Activated gamma-delta T cell (primary cell): ENCODE results near the gene KCNJ2.

Experiments
- DNase-seq: peaks from one replicate; lab custom pipeline; 2025; lab: John Stamatoyannopoulos, UW

The KCNJ2 gene

DNA sequence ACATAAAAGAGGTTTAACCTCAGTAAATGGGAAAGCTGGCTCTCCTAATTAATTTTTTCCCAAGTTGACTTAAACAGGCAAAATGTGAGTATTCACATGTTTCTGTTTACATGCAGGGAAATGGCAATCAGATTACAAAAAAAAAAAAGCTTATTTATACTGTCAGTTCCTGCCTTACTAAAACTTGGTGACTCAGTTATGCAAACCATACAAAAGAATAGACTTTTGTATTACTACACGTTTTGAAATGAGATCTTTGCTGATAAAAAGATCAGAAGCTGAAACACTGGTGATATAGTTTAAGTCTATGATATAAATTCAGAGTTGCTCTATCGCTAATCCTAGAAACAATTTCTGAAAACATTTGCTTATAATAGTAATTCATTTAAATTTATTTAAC is 9.4 kb upstream of the KCNJ2 start:
- no peak for DNase-seq

DNA sequence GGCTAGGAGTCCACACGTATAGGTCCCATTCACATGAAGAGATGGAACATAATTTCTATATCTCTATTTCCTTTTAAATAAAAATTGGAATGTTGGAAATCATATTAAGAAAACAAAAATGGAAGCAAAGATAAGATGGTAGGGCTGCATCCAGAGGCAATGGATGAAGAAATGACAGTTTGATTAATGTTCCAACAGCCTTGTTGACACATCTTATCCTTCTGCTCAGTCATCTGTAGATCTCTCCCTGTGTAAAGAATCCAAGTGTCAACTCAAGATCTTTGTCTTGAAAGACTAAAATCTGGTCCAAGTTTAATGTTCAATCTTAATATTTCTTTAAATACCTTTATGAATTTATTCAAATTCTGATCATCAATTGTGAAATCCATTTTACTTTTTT is 7.8 kb upstream of the KCNJ2 start:
- DNase-seq: no peak

DNA sequence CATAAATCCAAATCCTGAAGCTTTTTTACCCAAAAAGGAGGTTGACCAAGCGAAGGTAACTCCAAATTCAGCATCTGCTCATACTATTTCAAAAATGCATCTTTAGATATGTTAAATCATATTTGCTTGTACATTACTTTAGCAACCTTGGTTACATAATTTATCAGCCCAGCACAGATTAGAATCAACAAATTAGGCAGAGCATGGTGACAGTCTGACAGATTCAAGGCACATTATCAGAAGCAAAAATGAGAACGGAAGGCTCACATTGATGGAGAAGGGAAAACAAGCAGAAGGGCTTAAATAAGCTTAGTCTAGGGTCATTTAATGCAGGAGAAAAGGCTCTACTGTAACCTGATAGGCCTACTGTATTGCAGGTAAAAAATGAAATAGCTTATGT is 3.9 kb upstream of the KCNJ2 start:
- DNase-seq: no peak

- DNase-seq: no peak
These were observed 2.7 kb upstream of the KCNJ2 start for GRCh38 chr17:70166615-70167014.

DNA sequence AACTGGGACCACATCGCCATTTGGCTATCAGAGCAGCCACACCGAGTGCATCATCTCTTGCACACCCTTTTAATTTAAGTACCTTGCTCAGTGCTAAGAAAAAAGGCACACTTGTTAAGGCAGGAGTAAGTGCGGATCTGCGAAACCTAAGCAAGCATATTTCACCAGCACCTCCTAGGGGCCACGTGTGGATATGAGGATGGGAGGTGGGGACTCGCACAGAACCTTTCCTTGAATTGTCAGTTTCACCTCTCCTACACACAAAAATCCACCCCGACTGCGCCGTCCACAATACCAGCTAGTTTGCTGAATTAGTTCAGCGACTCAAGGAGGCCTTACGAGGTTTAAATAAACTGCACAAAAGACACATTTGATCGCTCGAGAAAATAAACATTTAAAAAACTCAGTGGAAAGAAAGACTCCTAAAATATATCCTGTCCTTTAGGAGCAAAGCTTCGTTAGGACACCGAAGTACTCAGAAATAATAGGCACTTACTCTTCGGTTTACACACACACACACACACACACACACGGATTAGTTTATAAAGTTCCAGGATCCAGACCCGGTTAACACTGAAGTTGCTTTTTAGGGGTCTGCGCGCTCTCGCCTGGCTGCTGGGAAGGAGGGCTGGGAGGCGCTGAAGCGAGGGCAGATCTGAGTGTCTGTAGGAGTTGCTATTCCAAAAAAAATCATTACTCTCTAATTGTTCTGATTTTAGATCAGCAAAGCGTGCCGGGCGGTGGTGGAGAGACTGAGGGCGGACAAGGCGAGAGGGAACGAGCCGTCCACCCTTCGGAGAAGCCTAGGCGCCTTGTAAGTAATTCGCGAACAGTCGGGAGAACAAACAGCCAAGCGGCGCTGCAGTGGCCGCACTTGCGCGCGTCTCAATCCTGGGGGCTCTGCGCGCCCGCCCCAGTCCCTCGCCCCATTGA is 1.0 kb upstream of the KCNJ2 start:
- DNase-seq: no peak

DNA sequence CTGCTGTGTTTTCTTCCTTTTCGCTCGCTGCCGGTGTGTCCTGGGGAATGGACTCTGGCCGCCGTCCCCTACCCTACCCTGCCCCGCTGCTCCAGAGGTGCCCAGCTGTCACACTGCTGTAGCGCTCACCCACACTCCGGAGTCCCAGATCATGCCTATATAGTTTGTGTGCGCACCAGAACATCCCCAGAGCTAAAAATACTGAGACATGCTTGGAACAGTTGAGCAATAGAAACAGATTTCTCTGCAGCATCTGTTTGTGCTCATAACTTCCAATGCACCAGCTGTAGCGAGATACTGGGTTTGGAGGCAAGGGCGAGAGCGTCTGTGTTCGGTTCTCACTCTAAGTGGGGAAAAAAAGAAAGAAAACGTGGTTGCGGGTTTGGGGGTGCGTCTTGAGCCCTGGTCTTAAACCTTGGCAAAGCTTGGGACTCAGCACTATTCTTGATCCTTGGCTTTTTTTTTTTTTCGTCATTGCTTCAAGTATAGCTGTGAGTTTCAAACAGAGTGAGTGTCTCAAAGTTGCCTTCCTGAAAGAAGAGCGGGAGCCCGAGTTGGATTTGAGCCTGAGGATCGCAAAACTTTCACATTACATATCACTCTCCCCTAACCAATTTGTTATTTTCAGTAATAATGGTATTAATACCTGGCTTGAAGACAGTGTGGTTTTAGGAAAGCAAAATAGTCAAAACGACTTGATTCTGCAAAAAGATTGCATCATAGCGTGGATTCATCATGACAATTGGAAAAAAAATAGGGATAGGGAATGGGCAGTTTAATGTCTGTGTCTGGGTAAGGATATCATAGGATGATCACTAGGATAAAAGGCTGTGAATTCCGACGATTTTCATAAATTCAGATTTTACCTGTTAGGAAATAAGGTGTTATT is 621 bp downstream of the KCNJ2 start:
- DNase-seq: no peak

- DNase-seq: no peak
These were observed 1.8 kb downstream of the KCNJ2 start for GRCh38 chr17:70171159-70171558.

GRCh38 chr17:70172449-70172848 is 3.1 kb downstream of the KCNJ2 start:
- no peak for DNase-seq

DNA sequence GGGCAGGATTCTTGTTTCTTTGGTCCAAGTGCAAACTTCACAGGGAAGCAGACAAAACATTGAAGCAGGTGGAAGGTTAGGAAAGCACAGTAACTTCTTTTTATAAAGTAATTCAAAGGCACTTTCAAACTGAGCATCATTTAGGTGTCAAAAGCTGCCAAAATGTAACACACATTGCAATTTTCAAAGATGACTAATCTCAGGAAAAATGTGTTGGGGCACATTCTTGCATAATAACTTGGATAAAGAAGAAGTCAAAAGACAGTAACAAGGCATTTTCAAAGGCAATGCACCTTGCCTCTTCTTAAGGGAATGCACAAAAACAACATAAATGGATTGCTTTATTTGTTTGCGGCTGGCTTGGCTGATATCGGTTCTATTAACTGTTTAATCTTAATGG is 3.6 kb downstream of the KCNJ2 start:
- DNase-seq: no peak

GRCh38 chr17:70173681-70174080 is 4.3 kb downstream of the KCNJ2 start:
- no peak for DNase-seq

DNA sequence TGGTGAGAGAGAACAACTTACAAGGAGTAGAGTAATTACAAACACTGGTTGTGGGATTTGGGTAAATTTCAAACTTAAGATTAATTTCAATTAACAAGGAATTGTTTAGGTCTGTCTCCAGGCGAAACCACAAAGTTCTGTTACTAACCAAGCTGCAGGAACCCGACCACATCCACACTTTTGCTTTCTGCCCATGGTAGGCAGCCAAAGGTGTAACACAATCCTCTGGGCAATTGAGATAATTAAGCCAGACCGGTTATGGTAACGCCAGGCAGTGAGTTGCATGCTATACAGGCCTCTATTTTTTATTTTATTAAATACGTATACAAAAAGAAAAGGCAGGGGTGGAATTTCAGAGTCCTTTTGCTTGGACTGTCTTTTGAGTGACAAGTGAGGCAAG is 12.0 kb downstream of the KCNJ2 start:
- DNase-seq: no peak

DNA sequence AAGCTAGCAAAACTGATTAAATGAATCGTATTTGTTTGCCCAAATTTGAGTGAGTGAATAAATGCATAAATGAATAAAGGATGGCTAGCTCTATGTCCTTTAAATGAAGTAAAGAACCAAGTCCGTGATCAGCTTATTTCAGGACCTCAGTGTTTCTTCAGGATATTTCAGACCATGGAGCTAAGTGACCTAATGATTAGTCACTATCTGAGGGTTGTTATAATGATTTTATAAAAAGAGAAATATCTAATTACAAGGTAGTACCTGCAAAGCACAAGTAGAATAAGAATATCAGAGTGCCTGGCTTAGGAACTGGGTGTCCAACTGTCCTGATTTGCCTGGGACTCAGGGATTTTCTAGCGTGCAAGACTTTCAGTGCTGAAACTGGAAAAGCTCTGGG is 12.5 kb downstream of the KCNJ2 start:
- DNase-seq: no peak

GRCh38 chr17:70183508-70183907 is 14.2 kb downstream of the KCNJ2 start:
- no peak for DNase-seq

DNA sequence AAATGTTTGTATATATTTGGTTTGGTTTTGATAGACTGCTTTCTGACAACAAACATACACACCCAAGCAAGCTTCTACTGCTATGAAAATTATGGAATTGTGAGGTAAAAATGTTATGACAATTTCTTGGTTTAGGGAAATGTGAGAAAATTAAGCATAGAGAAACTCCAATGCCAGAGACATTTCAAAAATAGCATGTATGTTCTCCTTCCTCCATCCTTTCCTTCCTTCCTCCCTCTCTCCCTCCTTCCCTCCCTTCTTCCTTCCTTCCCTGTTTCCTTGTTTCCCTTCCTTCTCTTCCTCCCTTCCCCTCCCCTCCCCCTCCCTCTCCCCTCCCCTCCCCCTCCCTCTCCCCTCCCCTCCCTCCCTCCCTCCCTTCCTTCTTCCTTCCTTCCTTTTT is 14.9 kb downstream of the KCNJ2 start:
- DNase-seq: no peak

DNA sequence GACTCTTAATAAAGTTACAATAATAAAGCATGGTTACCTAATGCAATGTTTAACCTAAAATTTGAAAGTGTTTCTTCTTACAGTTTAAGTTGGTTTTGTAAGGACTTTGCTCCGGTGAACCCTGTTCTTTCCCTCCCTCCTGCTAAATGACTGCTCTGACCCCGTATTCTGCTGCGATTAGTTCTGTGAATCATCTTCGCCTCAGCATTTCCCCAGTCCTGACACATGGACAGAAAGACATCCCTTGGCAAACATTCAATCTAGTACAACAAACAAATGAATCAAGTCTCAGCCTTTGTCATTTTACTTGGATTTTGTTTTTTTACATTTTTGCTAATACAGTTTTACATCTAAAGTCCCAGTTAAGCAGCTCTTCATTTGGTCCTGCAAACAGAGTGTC is 15.4 kb downstream of the KCNJ2 start:
- DNase-seq: no peak

GRCh38 chr17:70185285-70185684 is 16.0 kb downstream of the KCNJ2 start:
- DNase-seq: no peak

DNA sequence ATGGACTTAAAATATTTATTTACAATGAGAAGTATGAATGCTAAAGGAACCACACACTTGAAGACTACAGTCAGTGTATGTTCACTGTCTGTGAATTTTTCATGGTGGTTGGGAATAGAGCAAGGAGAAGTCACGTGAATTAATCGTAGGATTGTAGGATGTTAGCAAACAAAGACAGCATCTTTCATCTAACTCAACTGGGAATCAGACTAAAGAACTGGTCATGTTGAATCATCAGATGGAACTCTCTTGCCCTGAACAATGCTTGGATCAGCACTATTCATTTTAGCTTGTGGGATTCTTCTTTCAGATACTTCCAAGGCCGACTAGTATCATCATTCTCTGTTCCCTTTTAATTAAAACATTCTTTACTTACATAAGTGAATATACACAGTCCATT is 18.1 kb downstream of the KCNJ2 start:
- DNase-seq: no peak

GRCh38 chr17:70190959-70191805 is 21.9 kb downstream of the KCNJ2 start:
- DNase-seq: no peak

GRCh38 chr17:70195091-70195490 is 25.8 kb downstream of the KCNJ2 start:
- no peak for DNase-seq

GRCh38 chr17:70201872-70202419 is 32.6 kb downstream of the KCNJ2 start:
- no peak for DNase-seq

DNA sequence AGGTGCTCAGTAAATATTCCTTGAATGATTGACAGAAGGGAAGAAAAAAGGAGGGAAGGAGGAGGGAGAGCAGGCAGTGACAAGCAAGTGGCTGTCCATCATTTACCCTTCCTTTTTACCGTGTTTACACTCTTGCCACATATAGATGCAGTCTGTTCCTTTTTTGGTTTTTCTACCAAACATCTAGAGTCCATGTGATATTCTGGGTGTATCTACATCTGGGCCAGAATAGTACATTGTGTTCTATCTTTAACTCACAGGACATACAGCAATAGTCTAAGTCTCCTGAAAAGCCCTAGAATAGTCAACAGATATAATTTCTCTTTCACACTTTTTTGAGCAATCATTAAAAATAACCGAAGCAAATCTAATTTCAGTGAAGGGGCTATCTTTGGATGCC is 33.5 kb downstream of the KCNJ2 start:
- DNase-seq: no peak

- DNase-seq: no peak
These were observed 35.1 kb downstream of the KCNJ2 start for GRCh38 chr17:70204431-70204830.
